ENCODE results near the gene DUSP2.
"Not testable (repeated sequence)": the region's sequence is repeated elsewhere in the genome, so short reads cannot be mapped to it uniquely, and the experiment has no call there.

DNA sequence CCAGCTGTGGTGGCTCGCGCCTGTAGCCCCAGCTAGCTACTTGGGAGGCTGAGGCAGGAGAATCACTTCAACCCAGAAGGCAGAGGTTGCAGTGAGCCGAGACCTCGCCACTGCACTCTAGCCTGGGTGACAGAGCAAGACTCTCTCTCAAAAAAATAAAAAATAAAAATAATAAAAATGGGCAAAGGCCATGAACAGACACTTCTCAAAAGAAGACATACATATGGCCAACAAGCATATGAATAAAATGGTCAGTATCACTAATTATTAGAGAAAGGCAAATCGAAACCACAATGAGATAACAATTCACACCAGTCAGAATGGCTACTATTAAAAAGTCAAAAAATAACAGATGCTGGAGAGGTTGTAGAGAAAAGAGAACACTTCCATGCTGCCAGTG lies 15.1 kb upstream of the DUSP2 start:
- TF ChIP-seq, protein P1, sequence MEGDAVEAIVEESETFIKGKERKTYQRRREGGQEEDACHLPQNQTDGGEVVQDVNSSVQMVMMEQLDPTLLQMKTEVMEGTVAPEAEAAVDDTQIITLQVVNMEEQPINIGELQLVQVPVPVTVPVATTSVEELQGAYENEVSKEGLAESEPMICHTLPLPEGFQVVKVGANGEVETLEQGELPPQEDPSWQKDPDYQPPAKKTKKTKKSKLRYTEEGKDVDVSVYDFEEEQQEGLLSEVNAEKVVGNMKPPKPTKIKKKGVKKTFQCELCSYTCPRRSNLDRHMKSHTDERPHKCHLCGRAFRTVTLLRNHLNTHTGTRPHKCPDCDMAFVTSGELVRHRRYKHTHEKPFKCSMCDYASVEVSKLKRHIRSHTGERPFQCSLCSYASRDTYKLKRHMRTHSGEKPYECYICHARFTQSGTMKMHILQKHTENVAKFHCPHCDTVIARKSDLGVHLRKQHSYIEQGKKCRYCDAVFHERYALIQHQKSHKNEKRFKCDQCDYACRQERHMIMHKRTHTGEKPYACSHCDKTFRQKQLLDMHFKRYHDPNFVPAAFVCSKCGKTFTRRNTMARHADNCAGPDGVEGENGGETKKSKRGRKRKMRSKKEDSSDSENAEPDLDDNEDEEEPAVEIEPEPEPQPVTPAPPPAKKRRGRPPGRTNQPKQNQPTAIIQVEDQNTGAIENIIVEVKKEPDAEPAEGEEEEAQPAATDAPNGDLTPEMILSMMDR (IDR thresholded peaks at IDR 0.05) = not testable (repeated sequence)
- TF ChIP-seq POLR2A (IDR thresholded peaks at IDR 0.05) = not testable (repeated sequence)
